COR-L47 (cell line): ENCODE data around the gene ACVR1B.

Experiments used
- DNase-seq: peaks from one replicate; lab custom pipeline; 2025; lab: John Stamatoyannopoulos, UW

ACVR1B gene

DNA sequence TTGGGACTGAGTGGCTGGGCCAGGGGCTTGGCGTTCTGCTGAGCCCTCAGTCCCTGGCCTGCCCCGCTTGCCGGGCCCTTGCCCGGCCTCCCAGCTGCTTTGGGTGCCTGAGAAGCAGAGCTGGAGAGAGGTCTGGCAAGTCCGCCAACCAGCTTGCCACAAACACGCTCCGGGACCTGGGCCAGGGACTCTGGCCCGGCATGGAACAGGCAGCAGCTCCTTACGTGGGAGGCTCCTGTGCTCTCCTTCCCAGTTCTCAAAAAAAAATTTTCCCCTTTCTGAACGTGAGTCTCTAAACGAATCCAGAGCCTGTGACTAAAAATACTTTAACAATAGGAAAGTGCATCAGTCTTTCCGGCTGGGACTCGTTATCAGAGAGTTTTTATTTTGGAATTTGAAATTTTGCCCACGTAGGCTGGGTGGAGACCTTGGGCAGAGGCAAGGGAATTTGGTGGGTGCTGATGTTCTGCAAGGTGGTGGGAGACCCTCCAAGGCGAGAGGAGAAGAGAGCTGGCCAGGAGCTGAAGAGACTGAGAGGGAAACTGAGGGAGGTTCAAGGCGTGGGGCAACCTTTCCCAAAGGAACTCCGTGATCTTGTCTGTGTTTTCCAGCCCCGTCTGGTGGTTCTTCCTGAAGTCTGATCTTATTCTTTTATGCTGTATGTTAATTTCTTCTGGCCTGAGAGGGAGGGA, 92.9 kb downstream of the ACVR1B start:
- DNase-seq: no peak

DNA sequence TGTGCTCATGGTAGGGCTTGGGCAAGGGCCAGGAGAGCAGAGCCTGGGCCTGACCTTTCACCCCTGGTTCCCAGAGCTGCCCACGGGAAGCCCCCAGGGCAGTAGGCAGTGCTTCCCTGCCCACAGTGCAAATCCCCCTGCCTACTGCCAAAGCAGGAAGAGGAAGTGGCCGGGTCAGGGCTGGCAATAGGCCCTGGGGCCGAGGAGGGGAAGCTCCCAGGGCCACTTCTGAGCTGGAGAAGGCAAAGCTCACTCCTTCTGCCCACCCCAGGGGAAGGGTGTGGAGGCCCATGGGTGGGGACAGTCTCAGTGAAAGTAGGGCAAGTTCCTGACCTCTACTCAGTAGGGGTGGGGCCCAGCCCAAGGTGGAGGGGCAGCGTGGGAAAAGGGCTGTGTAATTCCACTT, 94.3 kb downstream of the ACVR1B start:
- DNase-seq: no peak
